ENCODE results near the gene REST. TPM values are rescaled to one million over a fixed set of nuclear protein-coding genes. Genes with fewer than 3 reads are reported as not detected.

The REST gene
- total and polyA plus RNA-seq, 9 of the 15 experiments (the other 6 are each of a cell fraction or from before 2014, with no cell fraction given): 2.9 to 24.0 (median 19.2) TPM

- ChIA-PET CTCF (ENCODE audit: low intra/inter-chr PET ratio) (no interaction called here), POLR2A (interaction anchor here (0.7 kb wide), 1 partner anchor 13 kb away, joined by 3 read pairs; no protein-coding TSS in a partner anchor)
- no peak for ATAC-seq
- Histone ChIP-seq H3K4me3 (no peak overlapping the region), H3K9me1 (ENCODE audit: control insufficient read depth, insufficient read depth, low read length) (no peaks in the 10 kb centered on the region), H3K36me3 (ENCODE audit: control insufficient read depth, insufficient read depth, low read length) (no peaks in the 10 kb centered on the region), H3K4me1 (replicated peaks in 1 of 2; ENCODE audit: control insufficient read depth in 2 of 2, insufficient read depth in 2 of 2, low read length in 2 of 2) (no peaks in the 10 kb centered on the region; a peak in 1 of 5 replicates), H4K20me1 (replicated peaks; ENCODE audit: control insufficient read depth, insufficient read depth, low read length) (no peaks in the 10 kb centered on the region), H2AFZ (ENCODE audit: low read depth, low read length) (no peak overlapping the region), H3K9ac (ENCODE audit: insufficient read depth in 1 of 2, low read depth in 2 of 2, low read length in 2 of 2) (no peak overlapping the region), H3K27me3 (ENCODE audit: control insufficient read depth in 2 of 2, insufficient read depth in 2 of 2, low read length in 2 of 2) (peaks cover 4 to 6% of the 10 kb centered on the region in 2 experiments; a peak in 3 of 5 replicates), H3K27ac (ENCODE audit: extremely low read depth, low read depth, low read length) (no peak overlapping the region), H3K79me2 (ENCODE audit: control insufficient read depth, insufficient read depth, low read length) (no peaks in the 10 kb centered on the region), H3K4me2 (ENCODE audit: insufficient read depth, low read length) (no peak overlapping the region), H3K9me3 (replicated peaks; ENCODE audit: control insufficient read depth, insufficient read depth, low read depth, low read length) (no peaks in the 10 kb centered on the region)
- in situ Hi-C loops (cut with MboI) (no loop called here), intact Hi-C loops (cut with micrococcal nuclease) (no loop called here)
- FAIRE-seq: no peak
- BruUV-seq (replicated peaks): no TSS peak
- 14% methylated on average over 5 of the region's 5 CpGs for WGBS (ENCODE audit: insufficient coverage, low coverage, missing lambda C conversion rate)
- no peak for DNase-seq (ENCODE audit: extremely low read depth in 1 of 4, low spot score in 3 of 4)
- TF ChIP-seq TRIM25 (IDR thresholded peaks at IDR 0.05; ENCODE audit: borderline replicate concordance) (no peak), HSF4 (CRISPR knock-in tag; IDR thresholded peaks at IDR 0.05; ENCODE audit: borderline replicate concordance) (no peak), POLR2AphosphoS2 (IDR thresholded peaks at IDR 0.05; ENCODE audit: low read length) (no peak), ZEB2 (IDR thresholded peaks at IDR 0.05) (no peak), SUPT5H (IDR thresholded peaks at IDR 0.05) (no peak), MBD1 (CRISPR knock-in tag; IDR thresholded peaks at IDR 0.05) (no peak), ZFP36 (IDR thresholded peaks at IDR 0.05; ENCODE audit: low read depth, low read length, partially characterized antibody) (no peak), PTRF (tag; IDR thresholded peaks at IDR 0.05) (no peak), NR2F6 (CRISPR knock-in tag; IDR thresholded peaks at IDR 0.05) (no peak), ETS1 (conservative IDR thresholded peaks at IDR 0.05; ENCODE audit: control insufficient read depth, low read depth, low read length) (no peak), ZBTB43 (CRISPR knock-in tag; IDR thresholded peaks at IDR 0.05) (no peak), CHD4 (IDR thresholded peaks at IDR 0.05; ENCODE audit: insufficient read depth, insufficient replicate concordance, low read depth, low read length, poor library complexity, severe bottlenecking) (no peak), TBP (optimal IDR thresholded peaks at IDR 0.05; ENCODE audit: low read depth, low read length) (no peak), ILK (tag; IDR thresholded peaks at IDR 0.05; ENCODE audit: borderline replicate concordance, low read depth) (no peak), PKNOX1 (IDR thresholded peaks at IDR 0.05) (no peak), YBX1 (IDR thresholded peaks at IDR 0.05) (no peak), ZNF77 (CRISPR knock-in tag; IDR thresholded peaks at IDR 0.05) (no peak), TRIM24 (IDR thresholded peaks at IDR 0.05) (no peak)
Measured at GRCh38 chr4:56880572-56880971, 27.1 kb upstream of the REST start.

All from K562 (cell line).